Activated naive CD4-positive, alpha-beta T cell treated with anti-CD3 and anti-CD28 coated beads, Interleukin-2, amount 50 U/mL, for 72 hours (primary cell): ENCODE data around the gene PSENEN. TPM values are rescaled to one million over a fixed set of nuclear protein-coding genes. Genes with fewer than 3 reads are reported as not detected.

Experiments used
- ATAC-seq, 2 donors: fragments of 150-1000 bp; cut with Tn5 transposase; 2 replicates each; pipeline ENCODE4 v1.10.0; 2021; ENCODE audit warnings: mild to moderate bottlenecking in 2 of 2, moderate library complexity in 2 of 2
- DNase-seq, 2 donors: peaks; one replicate each; pipeline ENCODE4 v3.0.0; 2021 to 2022; ENCODE audit warnings: low spot score in 2 of 2
- H3K27ac Mint-ChIP-seq, 2 donors: one replicate each; pipeline ENCODE4 v1.8.0; 2022; ENCODE audit warnings: mild to moderate bottlenecking in 2 of 2, mixed read lengths in 2 of 2
- H3K36me3 Mint-ChIP-seq, 2 donors: one replicate each; pipeline ENCODE4 v1.8.0; 2022; ENCODE audit warnings: mixed read lengths in 2 of 2
- H3K9me3 Mint-ChIP-seq, 2 donors: one replicate each; pipeline ENCODE4 v1.8.0; 2022; ENCODE audit warnings: mixed read lengths in 2 of 2
- total RNA-seq, 2 donors: library from RNA; stranded (reverse); gene quantifications; one replicate each; pipeline ENCODE4 v1.2.3, GENCODE V29; 2022

The PSENEN gene
- total RNA-seq, 2 donors from 2014 or later: 43.2 to 49.4 TPM

DNA sequence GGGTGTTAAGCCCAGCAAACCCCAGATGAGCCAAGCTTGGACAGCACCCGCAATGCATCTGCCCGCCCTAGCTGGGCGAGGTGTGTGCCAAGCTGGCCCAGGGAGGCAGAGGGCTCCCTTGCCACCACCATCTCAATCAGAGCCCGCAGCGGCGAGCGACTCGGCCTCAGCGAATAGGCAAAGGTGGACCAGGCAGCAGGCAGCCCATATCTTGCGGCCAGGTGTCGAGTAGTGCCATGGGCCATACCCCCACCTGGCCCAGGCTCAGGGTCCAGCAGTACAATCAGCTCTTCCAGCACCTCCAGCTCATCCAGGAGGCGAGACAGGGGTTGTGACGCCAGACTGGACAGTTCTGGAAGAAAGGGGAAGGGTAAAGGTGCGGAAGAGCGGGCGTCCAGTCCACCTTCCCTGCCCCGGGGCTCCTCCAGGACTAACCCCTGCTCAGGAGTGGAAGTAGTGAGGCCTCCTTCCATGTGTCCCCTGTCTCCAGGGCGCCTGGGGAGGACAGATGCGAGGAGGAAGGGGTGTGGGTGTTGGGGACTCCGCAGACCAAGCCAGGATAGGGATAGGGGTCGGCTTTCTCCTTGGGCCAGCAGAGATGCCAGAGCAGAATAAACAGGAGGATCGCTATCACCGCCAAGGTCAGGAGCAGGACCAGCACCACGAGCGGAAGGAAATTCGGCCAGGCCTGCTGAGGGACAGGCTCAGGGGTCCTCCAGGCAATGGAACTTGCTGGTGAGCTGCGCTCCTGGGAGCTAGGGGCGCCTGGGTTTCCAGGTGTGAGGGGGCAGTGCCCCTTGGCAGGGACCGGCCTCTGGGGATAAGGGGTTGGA is 6.0 kb upstream of the PSENEN start:
- H3K9me3 Mint-ChIP-seq: no peaks in the 10 kb centered on the region
- H3K36me3 Mint-ChIP-seq: peaks cover 20 to 22% of the 10 kb centered on the region in 2 donors
- no peak for ATAC-seq
- peak overlapping the region in 1 of 2 donors; percentile 93 for H3K27ac Mint-ChIP-seq
- no peak for DNase-seq

DNA sequence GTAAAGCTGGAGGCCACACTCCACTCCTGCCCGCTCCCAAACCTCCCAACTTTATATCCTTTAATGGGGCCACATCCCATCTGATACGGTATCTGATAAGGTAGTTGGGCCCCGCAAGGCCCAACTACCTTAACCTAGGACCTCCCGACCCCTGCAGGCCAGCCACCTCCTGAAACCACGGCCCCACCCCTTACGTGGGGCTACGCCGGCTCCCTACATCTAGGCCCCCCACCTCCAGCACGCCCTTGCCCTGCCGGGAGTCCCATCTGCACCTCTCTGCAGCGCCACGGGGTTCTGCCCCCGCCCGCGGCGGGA is 5.4 kb upstream of the PSENEN start:
- no peak for DNase-seq
- no peaks in the 10 kb centered on the region for H3K9me3 Mint-ChIP-seq
- peak overlapping the region in 1 of 2 donors; percentile 93 for H3K27ac Mint-ChIP-seq
- ATAC-seq: peak in 1 of 2 donors; percentile 6
- H3K36me3 Mint-ChIP-seq: peaks cover 18 to 20% of the 10 kb centered on the region in 2 donors

DNA sequence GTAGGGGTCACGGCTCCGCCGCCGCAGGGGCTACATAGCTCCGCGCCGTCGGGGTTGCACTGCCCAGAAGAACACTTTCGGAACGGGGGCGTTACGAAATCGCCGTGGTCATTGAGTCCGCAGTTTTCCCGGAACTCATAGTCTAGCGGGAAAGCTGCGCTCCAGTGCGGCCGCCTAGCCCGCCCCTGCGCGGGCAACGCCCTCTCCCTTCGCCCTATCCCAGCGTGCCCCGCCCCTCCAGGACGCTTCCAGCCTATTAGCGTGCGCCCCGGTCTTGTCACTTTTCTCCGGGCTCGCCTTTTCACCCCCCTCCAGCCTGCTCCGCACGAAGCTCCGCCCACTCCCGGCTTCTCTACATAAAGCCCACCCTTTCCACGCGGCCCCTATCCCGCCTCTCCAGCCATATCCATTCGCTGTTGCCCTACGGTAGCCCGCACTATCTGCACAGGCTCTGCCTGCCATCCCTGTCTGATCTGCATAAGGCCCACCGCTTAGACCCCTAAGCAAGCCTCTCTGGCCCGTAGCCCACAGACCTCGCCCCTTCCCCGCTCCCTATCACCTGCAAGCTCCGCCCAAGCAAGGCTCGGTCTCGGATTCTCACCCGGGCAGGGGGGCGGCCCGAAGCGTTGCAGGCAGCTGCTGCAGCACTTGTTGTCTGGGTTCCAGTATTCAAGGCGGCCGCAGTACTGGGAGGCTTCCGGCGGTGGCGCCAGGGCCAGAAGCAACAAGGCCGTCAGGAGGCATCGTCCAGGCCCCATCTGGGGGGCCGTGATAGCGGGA is 4.8 kb upstream of the PSENEN start:
- Mint-ChIP-seq H3K9me3 (no peaks in the 10 kb centered on the region), H3K27ac (peak overlapping the region; percentile 93 to 95), H3K36me3 (peaks cover 22 to 24% of the 10 kb centered on the region in 2 donors)
- DNase-seq (peak; percentile 95 to 98), ATAC-seq (peak; percentile 72 to 74)

DNA sequence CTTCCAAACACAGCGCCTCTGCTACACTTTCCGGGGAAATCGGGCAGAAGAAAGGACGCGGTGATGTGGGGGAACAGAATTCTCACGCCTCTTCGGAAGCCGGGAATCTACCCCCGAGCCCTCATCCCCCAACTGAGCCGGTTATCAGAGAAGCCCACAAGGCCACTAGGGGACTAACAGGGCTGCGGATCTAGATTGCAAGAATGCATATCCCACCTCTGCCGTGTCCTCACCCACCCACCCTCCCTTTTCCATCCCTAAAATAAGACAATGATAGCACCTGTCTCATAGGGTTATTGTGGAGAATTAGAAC is 4.3 kb upstream of the PSENEN start:
- DNase-seq (no peak), ATAC-seq (no peak)
- H3K27ac Mint-ChIP-seq: peak overlapping the region; percentile 93 to 95

DNA sequence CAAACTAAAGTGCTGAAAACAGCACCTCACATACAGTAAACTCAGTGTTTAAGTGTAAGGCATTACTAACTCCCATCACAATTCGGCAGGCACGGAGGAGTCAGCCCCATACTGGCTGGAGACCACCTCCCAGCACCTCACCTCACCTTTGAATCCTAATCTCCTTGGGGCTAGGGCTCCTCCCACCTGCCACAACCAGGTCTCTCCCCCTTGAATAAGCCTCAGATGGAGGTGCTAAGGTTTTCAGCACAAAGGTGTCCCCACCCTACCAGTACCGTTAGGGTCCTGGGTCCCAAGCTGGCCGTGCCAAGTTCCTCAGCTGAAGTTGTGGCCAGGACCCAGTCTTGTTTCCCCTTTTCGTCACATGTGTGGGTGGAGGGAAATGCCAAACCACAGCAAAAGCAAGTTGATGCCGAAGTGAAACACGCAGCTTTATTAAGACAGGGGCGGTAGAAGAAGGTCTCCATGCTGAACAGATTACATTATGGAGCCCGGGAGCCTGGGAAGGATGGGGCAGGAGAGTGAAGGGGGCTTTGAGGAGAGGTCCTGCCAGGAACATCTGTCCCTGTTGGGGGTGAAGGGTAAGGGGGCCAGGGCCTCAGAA is 3.2 kb upstream of the PSENEN start, which contains the start of gene IGFLR1:
IGFLR1 (minus strand) TSS at position 332 of the 604 bp plus-strand sequence. CDS start 1,272 bp downstream, outside the sequence.
- H3K27ac Mint-ChIP-seq: peak within 1 kb of the TSS; percentile 93 to 96
- ATAC-seq (peak in 1 of 2 donors; percentile 9), DNase-seq (peak; percentile 70 to 85)
- H3K9me3 Mint-ChIP-seq: no peaks in the 10 kb centered on the region
- H3K36me3 Mint-ChIP-seq: peaks cover 26% of the 10 kb centered on the region in 2 donors

More for the DNA sequence above, 4.3 kb upstream of the PSENEN start:
- Mint-ChIP-seq H3K36me3 (peaks cover 26 to 27% of the 10 kb centered on the region in 2 donors), H3K9me3 (no peaks in the 10 kb centered on the region)

DNA sequence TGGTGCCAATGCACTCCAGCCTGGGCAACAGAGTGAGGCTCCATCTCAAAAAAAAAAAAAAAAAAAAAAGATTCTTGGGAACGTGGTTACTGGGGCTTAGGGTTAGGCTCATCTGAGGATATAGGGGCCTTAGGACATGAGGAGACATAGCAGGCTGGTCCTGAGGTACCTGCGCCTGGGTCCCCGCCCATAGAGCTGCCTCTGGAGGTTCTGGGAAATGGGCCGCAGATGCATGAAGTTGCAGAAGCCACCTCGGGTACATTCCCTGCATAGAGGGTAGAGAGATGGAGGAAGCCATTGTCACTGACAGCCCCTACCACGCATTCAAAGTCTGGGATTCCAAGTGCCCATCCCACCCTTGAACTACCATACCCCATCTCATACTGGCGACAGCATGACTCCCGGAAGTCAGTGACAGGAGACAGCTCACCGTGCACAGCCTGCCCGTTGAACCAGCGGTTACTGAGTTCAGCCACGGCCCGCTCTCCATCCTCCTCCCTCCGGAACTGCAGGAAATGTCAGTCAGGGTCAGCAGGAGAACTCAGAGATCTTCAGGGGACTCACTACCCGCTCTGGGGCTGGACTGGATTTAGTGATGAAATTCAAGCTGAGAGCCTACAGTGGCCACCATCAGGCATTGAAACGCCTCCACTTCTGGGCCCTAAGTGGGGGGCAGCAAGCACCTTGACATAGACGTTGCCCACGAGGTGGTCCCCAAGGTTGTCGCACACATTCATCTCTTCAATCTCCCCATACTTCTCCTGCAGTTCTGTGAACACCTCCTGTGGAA is 1.6 kb upstream of the PSENEN start:
- ATAC-seq (no peak), DNase-seq (no peak)
- H3K27ac Mint-ChIP-seq: peak overlapping the region; percentile 93 to 100
- peaks cover 27 to 31% of the 10 kb centered on the region in 2 donors for H3K36me3 Mint-ChIP-seq
- H3K9me3 Mint-ChIP-seq: no peaks in the 10 kb centered on the region

DNA sequence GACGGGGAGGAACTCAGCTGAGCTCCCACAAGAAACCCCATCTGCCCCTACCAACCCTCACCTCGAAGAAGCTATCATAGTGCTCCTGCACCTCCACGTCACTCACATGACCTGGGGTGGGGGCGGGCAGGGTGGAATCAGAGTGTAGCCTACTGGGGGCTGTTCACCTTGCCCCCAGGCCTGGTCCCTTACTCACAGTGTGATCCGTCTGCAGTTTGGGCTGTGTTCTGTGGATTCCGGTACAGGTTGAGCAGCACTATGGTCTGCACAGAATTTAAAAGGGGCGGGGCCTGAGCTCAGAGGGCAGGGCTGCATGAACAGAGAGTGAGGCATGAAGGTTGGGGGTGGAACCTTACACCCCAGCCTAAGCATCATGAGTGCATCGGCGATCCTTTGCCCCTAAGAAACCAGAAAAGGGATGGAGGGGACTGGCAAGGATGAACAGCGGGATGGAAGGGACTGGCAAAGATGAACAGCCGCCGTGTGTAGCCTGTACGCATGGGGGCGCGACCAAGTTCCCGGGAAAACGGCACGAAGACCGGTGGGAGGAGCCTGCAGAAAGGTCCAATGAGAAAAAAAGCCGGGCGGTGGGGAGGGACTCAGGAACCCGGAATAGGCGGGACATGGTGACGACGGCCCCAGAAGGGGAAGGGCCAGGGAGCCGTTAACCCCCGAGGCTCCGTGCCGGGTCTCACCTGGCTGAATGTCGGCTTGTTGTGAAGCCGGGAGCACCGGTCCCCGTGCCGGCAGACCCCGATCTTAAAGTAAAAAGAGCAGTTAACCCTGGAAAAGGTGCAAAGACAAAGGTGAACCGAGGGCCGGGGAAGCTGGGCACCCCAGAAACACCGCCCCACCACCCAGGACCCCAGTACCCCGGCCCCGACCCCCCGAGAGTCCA is 772 bp upstream of the PSENEN start:
- Mint-ChIP-seq H3K36me3 (peaks cover 25 to 31% of the 10 kb centered on the region in 2 donors), H3K27ac (peak overlapping the region; percentile 93 to 100), H3K9me3 (no peaks in the 10 kb centered on the region)
- DNase-seq: peak; percentile 89 to 94
- peak; percentile 58 to 64 for ATAC-seq

DNA sequence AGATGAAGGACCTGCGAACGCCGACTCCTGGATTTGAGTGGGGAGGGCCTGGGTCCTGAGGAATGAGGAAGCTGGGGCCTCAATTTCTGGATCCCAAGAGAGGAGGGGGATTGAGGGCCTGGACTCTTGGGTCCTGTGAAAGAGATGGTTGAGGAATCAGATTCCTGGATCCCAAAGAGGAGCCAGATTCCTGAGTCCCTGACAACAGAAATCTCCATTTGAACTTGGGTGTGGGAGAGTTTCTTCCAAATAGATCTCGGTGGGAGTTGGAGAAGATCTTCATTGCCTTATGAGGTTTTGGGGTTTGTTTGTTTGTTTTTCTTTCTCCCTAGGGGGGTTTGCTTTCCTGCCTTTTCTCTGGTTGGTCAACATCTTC is 624 bp downstream of the PSENEN start:
- no peak for DNase-seq
- Mint-ChIP-seq H3K27ac (peak overlapping the region; percentile 93 to 100), H3K36me3 (peaks cover 25% of the 10 kb centered on the region in 2 donors)

DNA sequence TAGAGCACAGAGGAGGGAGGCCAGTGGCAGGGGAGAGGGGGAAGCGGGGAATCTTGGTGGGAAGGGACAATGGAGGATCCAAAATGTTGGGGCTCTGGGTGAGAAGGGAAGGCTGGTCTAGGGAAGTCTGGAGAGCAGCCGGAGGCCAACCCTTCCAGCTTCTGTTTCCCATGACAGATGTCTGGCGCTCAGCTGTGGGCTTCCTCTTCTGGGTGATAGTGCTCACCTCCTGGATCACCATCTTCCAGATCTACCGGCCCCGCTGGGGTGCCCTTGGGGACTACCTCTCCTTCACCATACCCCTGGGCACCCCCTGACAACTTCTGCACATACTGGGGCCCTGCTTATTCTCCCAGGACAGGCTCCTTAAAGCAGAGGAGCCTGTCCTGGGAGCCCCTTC is 1.1 kb downstream of the PSENEN start:
- Mint-ChIP-seq H3K27ac (peak overlapping the region; percentile 93 to 100), H3K36me3 (peaks cover 24 to 25% of the 10 kb centered on the region in 2 donors), H3K9me3 (no peaks in the 10 kb centered on the region)
- DNase-seq: no peak
- ATAC-seq: no peak

More for the DNA sequence above, 624 bp downstream of the PSENEN start:
- ATAC-seq: no peak
- no peaks in the 10 kb centered on the region for H3K9me3 Mint-ChIP-seq

DNA sequence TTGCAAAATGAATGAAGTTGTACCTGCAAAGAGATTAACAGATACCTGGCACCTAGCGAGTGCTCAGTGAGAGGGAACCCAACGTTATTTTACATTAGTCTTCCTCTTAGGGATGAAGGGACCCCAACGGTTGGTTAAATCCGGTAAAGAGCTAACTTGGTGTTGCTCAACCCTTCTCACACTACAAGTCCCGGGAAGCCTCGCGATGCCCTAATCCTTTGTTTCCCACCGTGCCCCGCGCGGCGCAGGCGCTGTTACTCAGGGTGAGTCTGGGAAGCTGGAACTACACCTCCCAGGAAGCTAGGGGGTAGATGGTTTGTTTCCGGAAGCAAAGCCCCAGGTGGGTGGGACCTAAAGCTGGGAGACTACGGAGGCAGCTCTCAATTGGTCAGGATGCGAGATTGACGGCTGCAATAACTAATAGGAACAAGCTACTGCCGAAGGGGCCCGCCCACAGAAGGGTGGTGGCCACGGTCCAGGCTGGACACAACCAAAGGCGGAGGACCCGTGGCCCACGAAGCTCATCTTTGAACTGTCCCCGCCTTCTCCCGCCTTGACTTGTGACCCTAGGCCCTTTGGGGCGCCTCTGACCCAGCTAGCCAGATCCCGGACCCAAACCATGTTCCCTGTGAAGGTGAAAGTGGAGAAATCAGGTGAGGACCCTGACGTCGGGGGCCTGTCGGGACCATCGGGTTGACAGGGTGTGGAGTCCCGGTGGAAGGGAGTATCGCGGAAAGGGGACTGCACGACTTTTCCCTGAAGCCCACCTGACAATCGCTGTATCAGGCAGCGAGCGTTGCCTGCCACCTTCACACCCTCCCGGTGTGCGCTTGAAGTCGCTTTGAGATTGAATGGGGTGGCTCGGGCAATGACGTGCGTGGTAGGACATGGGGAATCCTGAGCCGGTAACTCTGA is 2.9 kb downstream of the PSENEN start, which contains the start of gene LIN37:
LIN37 (plus strand) TSS at position 471 of the 915 bp plus-strand sequence; CDS start at position 620, 149 bp downstream.
- H3K27ac Mint-ChIP-seq: peak within 1 kb of the TSS; percentile 96
- no peaks in the 10 kb centered on the region for H3K9me3 Mint-ChIP-seq
- H3K36me3 Mint-ChIP-seq: peaks cover 13 to 15% of the 10 kb centered on the region in 2 donors
- DNase-seq (peak; percentile 98 to 99), ATAC-seq (peak; percentile 78 to 81)

DNA sequence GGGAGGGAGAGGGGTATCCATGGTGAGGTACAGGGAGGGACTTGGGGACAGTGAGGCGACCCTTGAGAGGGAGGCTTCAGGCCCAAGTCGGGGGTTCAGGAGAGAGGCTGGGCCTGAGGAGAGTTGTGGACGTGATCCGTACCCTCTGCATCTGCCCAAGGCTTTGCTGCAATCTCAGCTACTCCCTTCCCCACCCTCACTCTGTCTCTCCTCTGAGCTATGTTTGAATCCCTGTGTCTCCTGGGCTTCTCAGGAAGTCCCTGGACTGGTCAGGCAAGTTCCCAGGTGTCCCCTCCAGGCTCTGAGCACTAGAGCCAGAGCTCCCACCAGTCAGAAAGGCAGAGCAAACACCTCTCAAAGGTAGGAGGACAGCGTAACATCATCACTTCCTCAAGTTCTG is 4.7 kb downstream of the PSENEN start:
- Mint-ChIP-seq H3K27ac (peak overlapping the region; percentile 27 to 29), H3K36me3 (peaks cover 15 to 16% of the 10 kb centered on the region in 2 donors), H3K9me3 (no peaks in the 10 kb centered on the region)
- DNase-seq (no peak), ATAC-seq (no peak)

DNA sequence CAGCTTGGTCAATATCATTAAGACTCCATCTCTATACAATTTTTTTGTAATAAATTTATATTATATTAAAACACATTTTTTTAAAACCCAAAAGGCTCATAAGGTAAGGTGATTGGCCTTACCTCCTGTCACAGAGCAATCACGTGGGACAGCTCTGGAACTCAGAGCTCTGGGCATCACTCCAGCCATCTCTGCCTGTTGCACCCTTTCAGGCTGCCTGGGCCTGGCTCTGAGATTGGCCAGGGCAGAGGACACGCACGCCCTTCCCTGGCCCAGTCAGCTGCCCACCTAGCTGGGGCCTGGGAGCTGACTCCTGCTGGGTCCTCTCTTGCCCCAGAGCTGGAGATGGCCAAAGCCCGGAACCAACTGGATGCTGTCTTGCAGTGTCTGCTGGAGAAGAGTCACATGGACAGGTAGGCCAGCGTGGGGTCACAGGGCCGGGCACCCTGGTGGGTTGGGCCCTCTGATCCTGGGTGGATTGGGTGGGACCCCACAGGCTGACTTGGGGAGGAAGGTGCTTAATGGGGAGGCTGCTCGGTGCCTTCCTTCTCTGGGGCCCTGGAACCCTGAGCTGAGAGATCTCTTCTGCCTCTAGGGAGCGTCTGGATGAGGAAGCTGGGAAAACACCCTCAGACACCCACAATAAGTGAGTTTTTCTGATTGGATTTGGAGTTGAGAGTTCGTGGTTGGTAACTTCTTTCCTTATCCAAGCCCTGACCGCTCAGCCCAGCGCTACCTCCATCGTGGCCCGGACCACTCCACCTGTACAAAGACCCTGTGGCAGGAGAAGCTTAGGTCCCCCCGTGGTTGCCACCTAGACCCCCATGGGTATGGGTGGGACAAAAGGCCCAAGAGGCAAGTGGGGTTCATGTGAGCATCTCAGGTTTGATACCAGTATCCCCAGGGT is 6.6 kb downstream of the PSENEN start:
- no peak overlapping the region for H3K27ac Mint-ChIP-seq
- H3K9me3 Mint-ChIP-seq: no peaks in the 10 kb centered on the region
- DNase-seq (no peak), ATAC-seq (no peak)
- peaks cover 10 to 13% of the 10 kb centered on the region in 2 donors for H3K36me3 Mint-ChIP-seq

DNA sequence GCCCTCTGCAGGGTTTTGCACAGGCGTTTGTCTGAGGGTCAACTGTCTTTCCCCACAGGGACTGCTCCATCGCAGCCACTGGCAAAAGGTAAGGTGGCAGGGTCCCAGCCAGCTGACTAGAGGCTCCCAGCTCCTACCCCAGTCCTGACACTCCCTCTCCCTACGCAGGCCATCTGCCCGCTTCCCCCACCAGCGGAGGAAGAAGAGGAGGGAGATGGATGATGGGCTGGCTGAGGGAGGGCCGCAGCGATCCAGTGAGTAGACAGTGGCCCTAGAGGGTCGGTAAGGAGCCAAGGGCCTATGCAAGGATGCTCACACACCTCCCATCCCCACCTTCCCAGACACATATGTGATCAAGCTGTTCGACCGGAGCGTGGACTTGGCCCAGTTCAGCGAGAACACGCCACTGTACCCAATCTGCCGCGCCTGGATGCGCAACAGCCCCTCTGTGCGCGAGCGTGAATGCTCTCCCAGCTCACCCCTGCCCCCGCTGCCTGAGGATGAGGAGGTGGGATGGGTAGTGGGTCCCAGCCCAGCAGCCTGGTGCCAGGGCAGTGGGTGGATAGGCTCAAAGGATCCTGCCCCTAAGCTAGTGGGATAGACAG is 7.4 kb downstream of the PSENEN start:
- no peak for ATAC-seq
- no peak for DNase-seq
- peaks cover 9 to 13% of the 10 kb centered on the region in 2 donors for H3K36me3 Mint-ChIP-seq
- no peaks in the 10 kb centered on the region for H3K9me3 Mint-ChIP-seq
- H3K27ac Mint-ChIP-seq: peak overlapping the region in 1 of 2 donors; percentile 57
